K562 (cell line): ENCODE results near the gene CXCL12. TPM values are rescaled to one million over a fixed set of nuclear protein-coding genes. Genes with fewer than 3 reads are reported as not detected.

ENCODE experiments used
- ATAC-seq: fragments of 200-7000 bp; cut with Tn5 transposase; 3 replicates; pipeline ENCODE4 v1.9.1; 2020; ENCODE audit warnings: moderate library complexity
- BruUV-seq: library from RNA; stranded (reverse); fragments of 400-500 nt; replicated peaks from 2 replicates; lab custom pipeline; 2021; lab: Mats Ljungman, UMichigan
- CTCF ChIA-PET: fragments of 300-600 bp; formaldehyde crosslinking; extraction: SDS; loops from one replicate; lab custom pipeline; 2021; ENCODE audit warnings: low intra/inter-chr PET ratio; lab: Yijun Ruan, JAX
- POLR2A ChIA-PET: fragments of 300-600, 350-650 bp; sonication (Branson Sonifier 250); formaldehyde crosslinking; extraction: SDS; loops from one replicate; lab custom pipeline; 2021; ENCODE audit warnings: antibody characterized with exemption, inconsistent platforms; lab: Yijun Ruan, JAX
- DNase-seq, 4 experiments: peaks; one replicate each; pipeline versions ENCODE4 v3.0.0 to v3.0.0-alpha.2; 2011 to 2018; ENCODE audit warnings: low spot score in 3 of 4, mixed read lengths in 3 of 4; ENCODE audit errors: extremely low read depth in 1 of 4
- FAIRE-seq: peaks from 2 replicates; lab custom pipeline; 2011; peaks lifted over from hg19 to GRCh38; lab: Jason Lieb, UNC
- H2AFZ ChIP-seq: 2 replicates; pipeline ENCODE4 v1.6.0; 2011; ENCODE audit warnings: low read depth, low read length, control low read depth, inconsistent platforms
- H3K27ac ChIP-seq: fragments of 200-600 bp; 3 replicates; pipeline ENCODE4 v1.8.0; 2011; ENCODE audit warnings: low read depth, mild to moderate bottlenecking, control low read depth, inconsistent platforms, low read length, moderate library complexity, mixed read lengths; ENCODE audit errors: extremely low read depth
- H3K27me3 ChIP-seq, 2 experiments: fragments of 300-600 bp in 1 of 2; 2 replicates in 1 of 2; 3 replicates in 1 of 2; pipeline versions ENCODE4 v1.6.0 to v1.8.0; 2011; ENCODE audit warnings: inconsistent platforms in 2 of 2, low read length in 2 of 2, mild to moderate bottlenecking in 1 of 2, mixed read lengths in 1 of 2, moderate library complexity in 1 of 2; ENCODE audit not compliant: control insufficient read depth in 2 of 2, insufficient read depth in 2 of 2
- H3K36me3 ChIP-seq: fragments of 300-600 bp; 3 replicates; pipeline ENCODE4 v1.8.0; 2011; ENCODE audit warnings: mild to moderate bottlenecking, low read length, inconsistent platforms; ENCODE audit not compliant: control insufficient read depth, insufficient read depth
- H3K4me1 ChIP-seq, 2 experiments: fragments of 200-600 bp in 1 of 2; replicated peaks in 1 of 2; 2 replicates in 1 of 2; 3 replicates in 1 of 2; pipeline versions ENCODE4 v1.5.1 to v1.8.0; 2011; ENCODE audit warnings: inconsistent platforms in 2 of 2, low read length in 2 of 2, mild to moderate bottlenecking in 1 of 2, mixed read lengths in 1 of 2, moderate library complexity in 1 of 2; ENCODE audit not compliant: control insufficient read depth in 2 of 2, insufficient read depth in 2 of 2
- H3K4me2 ChIP-seq: 2 replicates; pipeline ENCODE4 v1.6.1; 2011; ENCODE audit warnings: low read length, control low read depth, inconsistent platforms, mixed read lengths; ENCODE audit not compliant: insufficient read depth
- H3K4me3 ChIP-seq: fragments of 200-600 bp; sonication (generic), shearing (Covaris generic); 2 replicates; pipeline ENCODE4 v1.5.1; 2016; ENCODE audit warnings: control low read depth, inconsistent platforms
- H3K79me2 ChIP-seq: fragments of 200-600 bp; 3 replicates; pipeline ENCODE4 v1.8.0; 2011; ENCODE audit warnings: low read length, inconsistent platforms; ENCODE audit not compliant: control insufficient read depth, insufficient read depth
- H3K9ac ChIP-seq, 2 experiments: 2 replicates each; pipeline versions ENCODE4 v1.6.0 to v1.6.1; 2011; ENCODE audit warnings: low read depth in 2 of 2, low read length in 2 of 2, control low read depth in 1 of 2, inconsistent platforms in 1 of 2, mild to moderate bottlenecking in 1 of 2, mixed read lengths in 1 of 2; ENCODE audit not compliant: insufficient read depth in 1 of 2
- H3K9me1 ChIP-seq: one replicate; pipeline ENCODE4 v1.6.0; 2011; ENCODE audit warnings: inconsistent platforms, mild to moderate bottlenecking, low read length, moderate library complexity; ENCODE audit not compliant: control insufficient read depth, insufficient read depth
- H3K9me3 ChIP-seq: replicated peaks from 2 replicates; pipeline ENCODE4 v1.5.1; 2011; ENCODE audit warnings: low read depth, low read length, inconsistent platforms; ENCODE audit not compliant: control insufficient read depth, insufficient read depth
- H4K20me1 ChIP-seq: replicated peaks from 2 replicates; pipeline ENCODE4 v1.6.1; 2011; ENCODE audit warnings: low read length, inconsistent platforms, mixed read lengths; ENCODE audit not compliant: control insufficient read depth, insufficient read depth
- HNRNPK ChIP-seq: fragments of 200-400 bp; formaldehyde crosslinking; IDR thresholded peaks from one replicate; pipeline ENCODE4 v1.6.1; 2018; ENCODE audit warnings: mild to moderate bottlenecking, low read depth, low read length; ENCODE audit not compliant: poor library complexity, severe bottlenecking
- ILK ChIP-seq: fragments of 450-650 bp; IDR thresholded peaks from 2 replicates; pipeline ENCODE4 v1.6.1; 2016; ENCODE audit warnings: missing genetic modification characterization, low read depth, mild to moderate bottlenecking, missing compliant biosample characterization, moderate library complexity, borderline replicate concordance
- PHF8 ChIP-seq: fragments of 200-600 bp; sonication (generic); IDR thresholded peaks from 2 replicates; pipeline ENCODE4 v1.6.1; 2012; ENCODE audit warnings: mixed run types, mild to moderate bottlenecking, inconsistent platforms, low read length, moderate library complexity, borderline replicate concordance
- PRPF4 ChIP-seq: fragments of 200-400 bp; formaldehyde crosslinking; IDR thresholded peaks from one replicate; pipeline ENCODE4 v1.6.1; 2017; ENCODE audit warnings: low read length, low read depth, mild to moderate bottlenecking; ENCODE audit not compliant: insufficient read depth, poor library complexity, severe bottlenecking
- ZNF512 ChIP-seq: IDR thresholded peaks from 2 replicates; pipeline ENCODE4 v1.6.1; 2016; ENCODE audit warnings: missing genetic modification characterization, missing compliant biosample characterization
- WGBS: fragments of 100-300 bp; shearing (Covaris generic); methylation state at CpG from one replicate; pipeline ENCODE4 v1.1.6; 2016; ENCODE audit warnings: low coverage, mixed read lengths; ENCODE audit not compliant: insufficient coverage; ENCODE audit errors: missing lambda C conversion rate; 5-methylcytosine and 5-hydroxymethylcytosine counted together
- in situ Hi-C: fragments of 300-500 bp; cut with MboI; formaldehyde crosslinking; loops from 4 replicates; pipeline ENCODE4 v1.15.0; 2018; ENCODE audit warnings: inconsistent platforms, mixed read lengths
- intact Hi-C: fragments of 100-400 bp; cut with micrococcal nuclease; formaldehyde crosslinking; loops from 2 replicates; pipeline ENCODE4 v1.14.2; 2022
- polyA plus RNA-seq, 8 experiments: library from polyadenylated mRNA; depleted of rRNA in 4 of 8; stranded (reverse) in 5 of 8; unstranded in 3 of 8; fragments of >200 nt; fragmentation: Nextera tagmentation in 2 of 8; fragmentation: Illumina TruSeq in 1 of 8; extraction: Ambion mirVana in 2 of 8; extraction: Trizol in 1 of 8; gene quantifications; 2 replicates each; pipeline versions ENCODE4 v1.2.1 to v1.2.3, GENCODE V29; 2011 to 2014; ENCODE audit warnings: inconsistent platforms in 1 of 8, missing spikeins in 1 of 8
- total RNA-seq, 7 experiments: library from RNA; depleted of rRNA in 6 of 7; stranded (reverse); fragments of >200 nt in 6 of 7; fragmentation: Illumina TruSeq in 2 of 7; extraction: Trizol in 2 of 7; gene quantifications; 2 replicates each; pipeline versions ENCODE4 v1.2.1 to v1.2.3, GENCODE V29; 2011 to 2021; ENCODE audit warnings: low replicate concordance in 1 of 7

Gene CXCL12
- total and polyA plus RNA-seq, 9 of the 15 experiments (the other 6 are each of a cell fraction or from before 2014, with no cell fraction given) = 0.18 TPM; not detected in 8

- Histone ChIP-seq H3K4me3 (no peak overlapping the region), H3K27ac (no peak overlapping the region), H2AFZ (no peak overlapping the region), H3K27me3 (peaks cover 11 to 53% of the 10 kb centered on the region in 2 experiments; a peak in 4 of 5 replicates), H3K9me3 (no peaks in the 10 kb centered on the region), H3K4me1 (no peaks in the 10 kb centered on the region), H3K4me2 (no peak overlapping the region), H4K20me1 (peaks cover 3% of the 10 kb centered on the region; the same call in 1 of the 2 replicates), H3K36me3 (no peaks in the 10 kb centered on the region), H3K9ac (no peak overlapping the region), H3K9me1 (no peaks in the 10 kb centered on the region), H3K79me2 (no peaks in the 10 kb centered on the region)
- BruUV-seq = no TSS peak
- FAIRE-seq (no peak), ATAC-seq (no peak), DNase-seq (no peak)
- ChIA-PET CTCF (no interaction called here), POLR2A (interaction anchor here (1.1 to 1.2 kb wide), 2 partner anchors 11 to 14 kb away, joined by 4 to 5 read pairs; no protein-coding TSS in a partner anchor)
- in situ Hi-C loops (no loop called here), intact Hi-C loops (no loop called here)
- 2% methylated on average over 6 of the region's 7 CpGs for WGBS
- TF ChIP-seq ZNF512 (tag) (no peak), HNRNPK (no peak), ILK (tag) (no peak), PRPF4 (no peak), PHF8 (no peak)
Measured at GRCh38 chr10:44376472-44377099, 8.3 kb downstream of the CXCL12 start.
